HG03025 (cell line): ENCODE measurements around the gene RASL10A.
"Not testable (repeated sequence)": the region's sequence is repeated elsewhere in the genome, so short reads cannot be mapped to it uniquely, and the experiment has no call there.

Experiments
- ATAC-seq: cut with Tn5 transposase; IDR thresholded peaks from one replicate; pipeline ENCODE4 v1.9.1; 2021; ENCODE audit warnings: mild to moderate bottlenecking, moderate library complexity; ENCODE audit not compliant: unreplicated experiment, low FRiP score

Gene RASL10A, protein sequence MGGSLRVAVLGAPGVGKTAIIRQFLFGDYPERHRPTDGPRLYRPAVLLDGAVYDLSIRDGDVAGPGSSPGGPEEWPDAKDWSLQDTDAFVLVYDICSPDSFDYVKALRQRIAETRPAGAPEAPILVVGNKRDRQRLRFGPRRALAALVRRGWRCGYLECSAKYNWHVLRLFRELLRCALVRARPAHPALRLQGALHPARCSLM

DNA sequence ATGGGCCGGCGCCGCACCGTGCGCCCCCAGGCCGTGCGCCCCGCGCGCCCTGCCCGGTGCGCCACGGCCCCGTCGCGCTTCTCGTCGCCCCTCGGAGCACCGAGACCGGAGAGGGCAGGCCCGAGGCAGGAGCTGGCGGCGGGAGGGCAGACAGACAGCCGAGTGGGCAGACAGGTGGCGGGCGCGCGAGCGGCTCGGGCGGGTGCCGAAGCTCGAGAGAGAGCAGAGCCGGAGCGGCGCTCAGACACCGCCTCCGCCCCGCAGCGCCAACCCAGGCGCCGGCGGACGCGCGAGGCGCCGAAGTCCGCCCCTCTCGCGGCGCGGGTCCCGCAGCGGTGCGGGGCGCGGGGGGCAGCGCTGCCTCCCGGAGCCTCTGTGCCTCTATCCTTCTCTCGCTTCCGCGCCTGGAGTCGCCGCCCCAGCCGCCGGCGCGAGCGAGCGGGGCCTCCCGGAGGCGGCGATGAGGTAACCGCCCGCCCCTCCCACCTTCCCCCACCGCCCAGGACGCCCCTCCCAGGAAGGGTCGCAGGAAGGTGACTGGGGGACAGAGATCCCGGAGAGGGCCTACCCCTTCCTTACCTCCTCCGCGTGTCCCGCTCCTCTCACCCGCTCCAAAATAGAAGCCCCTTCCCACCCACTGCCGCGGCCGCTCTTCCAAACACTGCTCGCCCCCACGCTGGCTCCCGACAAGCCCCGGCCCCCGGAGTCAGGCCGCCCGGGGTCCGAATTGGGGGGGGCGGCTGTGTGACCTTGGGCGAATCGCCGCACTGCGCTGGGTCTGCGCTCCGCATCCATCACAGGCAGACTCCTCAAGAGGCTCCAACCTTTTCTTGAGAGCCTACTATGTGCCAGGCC is at the start of gene RASL10A:
TSS of gene RASL10A (minus strand) at position 412 of the 855 bp plus-strand sequence. CDS start 451 bp downstream, outside the sequence.
- no peak for ATAC-seq

GRCh38 chr22:29359469-29359868 is 44.0 kb upstream of the RASL10A start:
- ATAC-seq: no peak

DNA sequence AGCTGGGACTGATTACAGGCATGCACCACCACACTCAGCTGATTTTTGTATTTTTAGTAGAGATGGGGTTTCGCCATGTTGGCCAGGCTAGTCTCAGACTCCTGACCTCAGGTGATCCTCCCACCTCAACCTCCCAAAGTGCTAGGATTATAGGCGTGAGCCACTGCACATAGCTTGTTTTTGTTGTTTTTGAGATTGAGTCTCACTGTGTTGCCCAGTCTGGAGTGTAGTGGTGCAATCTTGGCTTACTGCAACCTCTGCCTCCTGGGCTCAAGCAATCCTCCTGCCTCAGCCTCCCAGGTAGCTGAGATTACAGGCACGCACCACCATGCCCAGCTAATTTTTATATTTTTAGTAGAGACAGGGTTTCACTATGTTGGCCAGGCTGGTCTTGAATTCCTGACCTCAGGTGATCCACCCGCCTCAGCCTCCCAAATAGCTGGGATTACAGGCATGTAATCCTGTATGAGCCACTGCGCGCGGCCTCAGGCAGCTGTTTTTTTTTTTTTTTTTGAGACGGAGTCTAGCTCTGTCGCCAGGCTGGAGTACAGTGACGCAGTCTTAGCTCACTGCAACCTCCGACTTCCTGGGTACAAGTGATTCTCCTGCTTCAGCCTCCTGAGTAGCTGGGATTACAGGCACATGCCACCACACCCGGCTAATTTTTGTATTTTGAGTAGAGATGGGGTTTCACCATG is 41.8 kb upstream of the RASL10A start:
- not testable (repeated sequence) for ATAC-seq

GRCh38 chr22:29353860-29354259 is 38.4 kb upstream of the RASL10A start:
- no peak for ATAC-seq

DNA sequence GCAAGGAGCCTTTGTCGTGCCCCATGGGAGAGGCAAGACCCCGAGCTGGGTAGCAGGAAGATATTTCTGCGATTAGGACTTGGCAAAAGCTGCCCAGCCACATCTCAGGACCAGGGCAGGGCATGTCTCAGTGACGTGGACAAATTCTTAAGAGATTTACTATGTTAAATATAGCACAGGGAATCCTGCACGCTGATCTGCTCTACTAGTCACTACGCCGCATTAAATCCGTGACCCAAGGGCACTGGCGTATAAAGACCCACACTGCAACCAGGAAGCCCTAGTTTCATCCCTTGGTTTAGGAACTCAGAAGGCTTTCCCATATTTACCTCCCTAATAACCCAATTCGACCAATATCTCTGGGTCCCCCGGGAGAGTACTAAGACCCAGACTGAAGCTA is 37.8 kb upstream of the RASL10A start:
- no peak for ATAC-seq

- ATAC-seq: no peak
Measured at GRCh38 chr22:29352778-29353177, 37.3 kb upstream of the RASL10A start.

DNA sequence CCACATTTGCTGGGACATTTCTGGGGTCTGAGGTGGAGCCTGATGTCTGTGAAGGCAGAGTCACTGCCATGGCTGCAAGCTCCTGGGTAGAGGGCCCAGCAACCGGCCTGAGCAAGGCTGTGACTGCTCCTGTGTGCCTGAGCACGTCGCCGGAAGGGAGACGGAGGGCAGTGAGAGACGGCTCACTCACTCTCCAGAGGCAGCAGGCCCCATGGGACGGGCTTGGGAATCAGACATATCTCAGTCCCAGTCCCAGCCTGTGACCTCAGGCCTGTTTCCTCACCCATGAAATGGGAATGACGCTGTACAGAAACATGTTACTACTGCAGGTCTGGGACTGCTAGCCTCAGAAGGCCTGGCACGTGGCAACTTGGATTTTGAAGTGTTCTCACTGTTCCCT is 36.4 kb upstream of the RASL10A start:
- ATAC-seq: no peak

DNA sequence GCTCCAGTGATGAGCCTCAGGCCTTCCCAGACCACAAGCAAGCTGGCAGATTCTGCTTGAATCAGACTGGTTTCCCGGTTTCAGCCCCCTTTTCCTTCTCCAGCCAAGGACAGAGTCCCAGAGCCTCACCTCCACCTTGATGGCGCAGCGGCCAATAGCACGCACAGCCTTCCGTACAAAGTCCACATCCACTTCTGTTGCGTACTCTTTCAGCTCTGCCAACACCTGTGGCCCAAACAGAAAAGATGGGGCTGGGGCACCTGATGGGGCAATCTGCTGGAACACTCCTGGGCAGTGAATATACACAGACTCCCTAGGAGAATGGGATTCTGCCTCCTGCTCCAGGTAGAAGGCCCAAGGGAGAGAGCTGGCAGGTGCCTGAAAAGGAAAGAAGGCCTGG is 35.5 kb upstream of the RASL10A start:
- no peak for ATAC-seq

DNA sequence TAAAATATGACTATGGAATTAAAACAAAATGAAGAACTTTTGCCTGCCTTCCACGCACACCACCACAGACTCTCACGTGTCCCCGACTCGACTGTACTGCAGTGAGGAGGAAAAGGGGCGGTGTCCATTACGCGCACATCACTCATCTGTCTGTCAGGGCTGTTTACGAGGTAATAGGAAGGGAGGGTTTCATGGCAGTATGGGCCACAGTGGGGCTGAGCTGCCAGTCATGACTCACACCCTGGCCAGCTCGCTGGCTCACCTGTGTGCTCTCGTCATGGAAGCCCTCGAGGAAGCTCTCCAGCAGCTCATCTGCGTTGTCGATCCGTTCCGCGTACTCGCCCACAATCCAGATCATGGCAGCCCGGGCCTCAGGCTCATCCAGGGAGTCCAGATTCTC is 33.5 kb upstream of the RASL10A start:
- ATAC-seq: no peak

DNA sequence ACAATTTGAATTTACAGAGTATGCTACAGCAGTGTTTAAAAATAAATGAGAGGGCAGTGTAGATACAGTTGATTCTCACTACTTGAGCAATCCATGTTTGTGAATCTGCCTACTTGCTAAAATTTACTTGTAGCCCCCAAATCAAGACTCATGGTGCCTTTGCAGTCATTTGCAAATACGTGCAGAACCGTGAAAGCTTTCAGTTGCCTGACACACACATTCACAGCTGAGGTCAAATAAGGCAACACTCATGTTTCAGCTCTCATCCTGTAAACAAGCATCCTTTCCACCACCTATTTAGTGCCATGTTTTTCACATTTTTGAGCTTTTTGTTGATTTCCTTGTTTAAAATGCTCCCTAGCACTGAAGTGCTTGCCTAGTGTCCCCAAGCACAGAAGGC is 32.5 kb upstream of the RASL10A start:
- ATAC-seq: no peak

- no peak for ATAC-seq
Measured at GRCh38 chr22:29346659-29347058, 31.2 kb upstream of the RASL10A start.

DNA sequence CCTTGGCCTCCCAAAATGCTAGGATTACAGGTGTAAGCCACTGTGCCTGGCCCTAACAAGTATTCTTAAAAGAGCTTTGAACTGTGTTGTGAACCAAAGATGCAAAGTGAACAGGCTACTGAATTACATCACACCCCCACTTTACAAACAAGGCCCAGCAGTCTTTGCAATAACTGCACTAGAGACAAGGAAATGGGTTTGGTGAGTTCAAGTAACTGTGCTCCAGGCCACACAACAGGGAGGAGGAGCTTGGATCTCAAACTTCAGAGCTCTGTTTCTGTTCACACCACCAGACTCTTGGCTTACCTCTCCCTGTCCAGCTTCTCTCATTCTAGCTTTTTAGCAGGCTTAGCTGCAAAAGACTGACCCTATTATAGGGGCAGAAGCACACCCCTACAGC is 30.4 kb upstream of the RASL10A start:
- ATAC-seq: no peak

GRCh38 chr22:29344889-29345288 is 29.4 kb upstream of the RASL10A start:
- not testable (repeated sequence) for ATAC-seq

- no peak for ATAC-seq
Measured at GRCh38 chr22:29344137-29344536, 28.6 kb upstream of the RASL10A start.

DNA sequence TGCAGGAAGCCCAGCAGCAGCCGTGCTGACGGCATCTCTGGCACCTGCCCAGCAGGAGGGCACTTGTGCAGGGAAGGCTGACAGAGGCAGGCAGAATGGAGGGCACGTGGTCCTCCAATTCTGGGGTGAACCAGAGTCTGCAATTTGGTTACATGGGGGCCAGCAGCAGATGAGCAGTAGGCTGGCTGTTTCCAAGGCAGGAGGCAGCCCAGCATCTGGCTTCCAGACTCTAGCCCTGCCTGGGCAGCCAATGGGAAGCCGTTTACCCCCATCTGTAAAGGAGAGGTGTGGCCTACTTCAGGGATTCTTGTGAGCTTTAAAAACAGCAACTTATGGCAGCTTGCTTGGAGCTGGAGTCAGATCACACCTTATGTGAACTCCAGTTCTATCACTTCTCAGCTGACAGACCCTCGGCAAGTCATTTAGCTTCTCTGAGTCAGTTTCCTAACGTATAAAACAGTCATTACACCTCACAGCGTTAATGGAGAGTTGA is 27.9 kb upstream of the RASL10A start:
- no peak for ATAC-seq

DNA sequence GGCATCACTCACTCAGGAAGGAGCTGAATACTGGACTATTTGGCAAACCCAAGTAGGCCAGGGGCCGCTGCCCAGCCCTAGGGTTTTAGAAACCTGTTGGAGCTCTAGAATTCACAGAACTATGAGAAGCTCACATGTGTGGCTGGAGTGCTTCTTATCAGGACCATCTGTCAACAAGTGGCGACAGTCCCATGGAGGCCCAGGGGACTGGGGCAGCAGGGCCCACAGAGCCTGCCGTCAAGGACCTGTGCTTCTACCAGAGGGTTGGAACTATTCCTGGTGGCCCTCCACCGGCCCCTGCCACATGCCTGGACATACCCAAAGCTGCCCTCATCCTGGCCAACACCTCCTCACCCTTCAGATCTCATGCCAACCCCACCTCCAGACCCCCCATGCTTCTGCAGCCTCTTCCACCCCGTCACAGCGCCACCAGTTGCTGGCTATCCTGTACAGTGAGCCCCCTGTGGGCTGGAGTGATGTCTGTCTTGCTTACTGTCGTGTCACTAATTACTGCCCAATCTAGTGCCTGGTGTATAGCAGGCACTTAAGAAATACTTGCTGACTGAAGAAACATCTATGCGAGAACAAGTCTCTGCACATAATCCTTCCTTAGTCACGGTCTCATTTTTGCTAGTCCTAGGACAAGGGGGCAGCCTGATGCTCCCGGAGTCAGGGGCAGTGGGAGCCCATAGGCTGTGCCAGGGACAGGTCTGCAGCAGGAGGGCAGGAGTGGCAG is 27.2 kb upstream of the RASL10A start:
- no peak for ATAC-seq

DNA sequence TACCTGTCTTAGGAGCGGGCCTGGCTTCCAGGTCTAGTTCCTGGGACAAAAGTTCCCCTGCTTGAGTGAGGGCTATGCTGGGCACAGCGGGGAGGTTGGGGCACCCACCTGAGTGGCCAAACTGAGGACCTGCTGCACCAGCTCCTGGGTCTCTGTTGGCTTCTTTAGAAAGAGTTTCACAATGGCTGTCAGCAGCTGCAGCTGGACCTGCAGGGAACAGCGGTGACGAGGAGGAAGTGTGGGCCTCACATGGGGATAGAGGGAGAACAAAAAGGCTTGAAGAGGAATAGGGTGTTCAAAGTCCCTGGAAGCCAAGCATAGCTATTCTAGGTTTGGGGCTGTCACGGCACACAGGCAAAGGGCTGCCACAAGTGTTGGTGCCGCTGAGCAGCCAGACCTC is 26.7 kb upstream of the RASL10A start:
- no peak for ATAC-seq

- no peak for ATAC-seq
Measured at GRCh38 chr22:29341849-29342127, 26.3 kb upstream of the RASL10A start.

- no peak for ATAC-seq
Measured at GRCh38 chr22:29341056-29341848, 25.8 kb upstream of the RASL10A start.

DNA sequence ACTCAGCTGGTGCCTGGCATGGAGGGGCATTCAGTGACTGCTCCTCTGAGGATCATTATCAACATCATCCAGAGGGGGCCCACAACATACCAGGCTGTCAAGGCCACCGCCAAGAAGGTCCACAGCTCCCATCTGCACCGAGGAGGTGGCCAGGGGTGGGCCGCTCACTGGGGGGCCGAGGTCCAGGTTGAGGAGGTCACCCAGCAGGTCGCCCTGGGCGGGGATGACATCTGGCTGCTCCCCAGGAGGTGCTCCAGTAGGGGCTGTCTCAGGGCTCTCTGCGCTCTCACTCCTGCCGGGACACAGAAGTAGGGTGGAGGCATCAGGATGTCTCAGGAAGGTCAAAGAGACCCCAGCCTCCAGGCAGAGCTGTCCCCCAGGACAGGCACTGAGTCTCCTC is 25.1 kb upstream of the RASL10A start:
- ATAC-seq: no peak
